HepG2 (cell line): Measurements from ENCODE around the gene GNG7. TPM values are rescaled to one million over a fixed set of nuclear protein-coding genes. Genes with fewer than 3 reads are reported as not detected.
A peak's percentile ranks its signal among the peaks of the same experiment; 100 is the strongest.

Experiments
- AGO1 ChIP-seq: fragments of 200-400 bp; formaldehyde crosslinking; IDR thresholded peaks from 2 replicates; pipeline ENCODE4 v1.6.1; 2017; ENCODE audit warnings: mild to moderate bottlenecking, low read depth, low read length, moderate library complexity; ENCODE audit not compliant: poor library complexity, severe bottlenecking
- ARHGAP35 ChIP-seq: sonication (generic); formaldehyde crosslinking; IDR thresholded peaks from 2 replicates; pipeline ENCODE4 v1.9.0; 2022; ENCODE audit warnings: mild to moderate bottlenecking, inconsistent platforms, moderate library complexity, missing genetic modification reagents, borderline replicate concordance
- DMAP1 ChIP-seq: IDR thresholded peaks from 2 replicates; pipeline ENCODE4 v1.6.1; 2016
- GLI4 ChIP-seq: sonication (generic); formaldehyde crosslinking; IDR thresholded peaks from 2 replicates; pipeline ENCODE4 v1.5.1; 2020; ENCODE audit warnings: missing genetic modification reagents, mild to moderate bottlenecking, moderate library complexity, borderline replicate concordance
- KDM6A ChIP-seq: IDR thresholded peaks from 2 replicates; pipeline ENCODE4 v1.6.1; 2016; ENCODE audit warnings: low read depth
- PITX1 ChIP-seq: sonication (generic); formaldehyde crosslinking; IDR thresholded peaks from 2 replicates; pipeline ENCODE4 v1.5.1; 2020; ENCODE audit warnings: mild to moderate bottlenecking, missing genetic modification reagents
- SRY ChIP-seq: sonication (generic); formaldehyde crosslinking; IDR thresholded peaks from 2 replicates; pipeline ENCODE4 v1.8.0; 2022; ENCODE audit warnings: mild to moderate bottlenecking, missing genetic modification reagents
- ZFX ChIP-seq: sonication (generic); formaldehyde crosslinking; IDR thresholded peaks from 2 replicates; pipeline ENCODE4 v1.4.0; 2020; ENCODE audit warnings: mild to moderate bottlenecking, low read depth, missing genetic modification reagents, moderate library complexity
- ZFY ChIP-seq: sonication (generic); formaldehyde crosslinking; IDR thresholded peaks from 2 replicates; pipeline ENCODE4 v1.4.0; 2020; ENCODE audit warnings: missing genetic modification reagents
- polyA plus RNA-seq, 8 experiments: library from polyadenylated mRNA; depleted of rRNA in 3 of 8; stranded (reverse) in 7 of 8; unstranded in 1 of 8; fragments of >200 nt; fragmentation: Illumina TruSeq in 4 of 8; extraction: Trizol in 4 of 8; gene quantifications; 2 replicates each; pipeline versions ENCODE4 v1.2.1 to v1.2.3, GENCODE V29; 2011 to 2016; ENCODE audit warnings: low read depth in 4 of 8, missing spikeins in 1 of 8, mixed read lengths in 1 of 8; ENCODE audit not compliant: insufficient read depth in 1 of 8
- total RNA-seq, 5 experiments: library from RNA; depleted of rRNA; stranded (reverse); fragments of >200 nt; fragmentation: Illumina TruSeq; extraction: Trizol; gene quantifications; 2 replicates each; pipeline ENCODE4 v1.2.3, GENCODE V29; 2016; ENCODE audit warnings: low read depth in 1 of 5
- TF ChIP-seq, protein P1 (sequence below): sonication (generic); formaldehyde crosslinking; IDR thresholded peaks from 2 replicates; pipeline ENCODE4 v1.4.0; 2020; ENCODE audit warnings: missing genetic modification reagents
- TF ChIP-seq, protein P2 (sequence below): sonication (generic); formaldehyde crosslinking; IDR thresholded peaks from 2 replicates; pipeline ENCODE4 v1.5.0; 2020; ENCODE audit warnings: missing genetic modification reagents
- TF ChIP-seq, protein P3 (sequence below): IDR thresholded peaks from 2 replicates; pipeline ENCODE4 v1.6.1; 2016; ENCODE audit warnings: missing genetic modification reagents, missing compliant biosample characterization
- TF ChIP-seq, protein P4 (sequence below): sonication (generic); formaldehyde crosslinking; IDR thresholded peaks from 2 replicates; pipeline ENCODE4 v1.4.0; 2020; ENCODE audit warnings: low read depth, missing genetic modification reagents
- TF ChIP-seq, protein P5 (sequence below): fragments of 450-650 bp; IDR thresholded peaks from 2 replicates; pipeline ENCODE4 v1.6.1; 2016
- TF ChIP-seq, protein P6 (sequence below): sonication (generic); formaldehyde crosslinking; IDR thresholded peaks from 2 replicates; pipeline ENCODE4 v1.8.1; 2023; ENCODE audit warnings: mild to moderate bottlenecking, moderate library complexity, missing genetic modification reagents

GNG7 gene
- total and polyA plus RNA-seq, 2 of the 13 experiments (the other 11 are each of a cell fraction or from before 2014, with no cell fraction given), result 1.4 to 3.3 TPM

DNA sequence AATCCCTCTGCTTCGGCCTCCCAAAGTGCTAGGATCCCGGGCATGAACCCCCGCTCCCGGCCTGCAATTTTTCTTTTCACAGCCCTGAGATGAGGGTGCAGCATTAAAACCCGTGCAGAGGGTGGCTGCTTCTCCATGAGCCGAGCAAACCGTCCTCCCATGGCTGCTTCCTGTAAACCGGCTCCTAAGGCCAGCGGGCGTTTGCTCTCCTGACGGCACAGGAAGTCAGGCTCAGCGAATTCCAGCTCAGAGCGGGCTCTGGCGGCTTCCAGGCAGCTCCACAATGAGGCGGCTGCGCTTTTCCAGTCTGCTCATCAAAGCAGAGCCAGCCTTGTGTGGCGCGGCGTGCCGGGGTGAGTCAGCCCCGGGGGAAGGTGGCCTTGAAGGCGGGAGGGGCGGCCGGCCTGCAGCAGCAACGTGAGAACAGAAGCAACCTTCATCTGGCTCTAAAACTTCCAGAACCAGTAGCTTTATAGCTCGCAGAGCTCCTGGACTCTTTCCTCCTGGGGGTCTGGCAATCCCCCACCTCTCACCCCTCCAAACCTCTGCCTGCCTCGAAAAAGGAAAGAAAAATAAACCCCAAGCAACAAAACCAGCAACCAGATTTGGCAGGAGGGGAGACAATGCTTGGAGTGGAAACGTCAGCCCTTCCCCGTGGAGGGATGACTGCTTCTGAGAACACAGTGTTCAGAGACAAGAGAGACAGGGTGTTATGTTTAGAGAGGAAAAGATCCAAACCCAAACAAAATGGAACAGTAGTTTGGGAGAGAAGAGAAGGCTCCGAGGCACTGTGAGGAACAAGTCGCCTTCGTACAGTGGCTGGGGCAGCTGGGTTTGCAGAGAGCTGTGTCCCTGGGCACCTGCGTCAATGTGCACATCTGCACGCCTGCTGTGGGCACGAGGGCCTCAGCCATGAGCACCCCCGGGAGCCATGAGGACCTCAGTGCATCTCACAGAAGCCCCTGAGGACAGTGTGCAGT is 158.7 kb downstream of the GNG7 start (continued):
- TF ChIP-seq, protein P1, sequence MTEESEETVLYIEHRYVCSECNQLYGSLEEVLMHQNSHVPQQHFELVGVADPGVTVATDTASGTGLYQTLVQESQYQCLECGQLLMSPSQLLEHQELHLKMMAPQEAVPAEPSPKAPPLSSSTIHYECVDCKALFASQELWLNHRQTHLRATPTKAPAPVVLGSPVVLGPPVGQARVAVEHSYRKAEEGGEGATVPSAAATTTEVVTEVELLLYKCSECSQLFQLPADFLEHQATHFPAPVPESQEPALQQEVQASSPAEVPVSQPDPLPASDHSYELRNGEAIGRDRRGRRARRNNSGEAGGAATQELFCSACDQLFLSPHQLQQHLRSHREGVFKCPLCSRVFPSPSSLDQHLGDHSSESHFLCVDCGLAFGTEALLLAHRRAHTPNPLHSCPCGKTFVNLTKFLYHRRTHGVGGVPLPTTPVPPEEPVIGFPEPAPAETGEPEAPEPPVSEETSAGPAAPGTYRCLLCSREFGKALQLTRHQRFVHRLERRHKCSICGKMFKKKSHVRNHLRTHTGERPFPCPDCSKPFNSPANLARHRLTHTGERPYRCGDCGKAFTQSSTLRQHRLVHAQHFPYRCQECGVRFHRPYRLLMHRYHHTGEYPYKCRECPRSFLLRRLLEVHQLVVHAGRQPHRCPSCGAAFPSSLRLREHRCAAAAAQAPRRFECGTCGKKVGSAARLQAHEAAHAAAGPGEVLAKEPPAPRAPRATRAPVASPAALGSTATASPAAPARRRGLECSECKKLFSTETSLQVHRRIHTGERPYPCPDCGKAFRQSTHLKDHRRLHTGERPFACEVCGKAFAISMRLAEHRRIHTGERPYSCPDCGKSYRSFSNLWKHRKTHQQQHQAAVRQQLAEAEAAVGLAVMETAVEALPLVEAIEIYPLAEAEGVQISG (CRISPR knock-in tag), result peak; percentile 74
- TF ChIP-seq, protein P2, sequence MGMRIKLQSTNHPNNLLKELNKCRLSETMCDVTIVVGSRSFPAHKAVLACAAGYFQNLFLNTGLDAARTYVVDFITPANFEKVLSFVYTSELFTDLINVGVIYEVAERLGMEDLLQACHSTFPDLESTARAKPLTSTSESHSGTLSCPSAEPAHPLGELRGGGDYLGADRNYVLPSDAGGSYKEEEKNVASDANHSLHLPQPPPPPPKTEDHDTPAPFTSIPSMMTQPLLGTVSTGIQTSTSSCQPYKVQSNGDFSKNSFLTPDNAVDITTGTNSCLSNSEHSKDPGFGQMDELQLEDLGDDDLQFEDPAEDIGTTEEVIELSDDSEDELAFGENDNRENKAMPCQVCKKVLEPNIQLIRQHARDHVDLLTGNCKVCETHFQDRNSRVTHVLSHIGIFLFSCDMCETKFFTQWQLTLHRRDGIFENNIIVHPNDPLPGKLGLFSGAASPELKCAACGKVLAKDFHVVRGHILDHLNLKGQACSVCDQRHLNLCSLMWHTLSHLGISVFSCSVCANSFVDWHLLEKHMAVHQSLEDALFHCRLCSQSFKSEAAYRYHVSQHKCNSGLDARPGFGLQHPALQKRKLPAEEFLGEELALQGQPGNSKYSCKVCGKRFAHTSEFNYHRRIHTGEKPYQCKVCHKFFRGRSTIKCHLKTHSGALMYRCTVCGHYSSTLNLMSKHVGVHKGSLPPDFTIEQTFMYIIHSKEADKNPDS (CRISPR knock-in tag), result no peak
- TF ChIP-seq DMAP1 (CRISPR knock-in tag) (peak; percentile 68; the same call in 1 of the 2 replicates), AGO1 (no peak), ZFX (peak; percentile 70), PITX1 (0 out of 2 replicates have a peak, but pooled peaks have one; percentile 31), KDM6A (peak; percentile 63), ZFY (CRISPR knock-in tag) (peak; percentile 64), ARHGAP35 (CRISPR knock-in tag) (no peak), SRY (0 out of 2 replicates have a peak, but pooled peaks have one; percentile 20), GLI4 (0 out of 2 replicates have a peak, but pooled peaks have one; percentile 51)
- TF ChIP-seq, protein P3, sequence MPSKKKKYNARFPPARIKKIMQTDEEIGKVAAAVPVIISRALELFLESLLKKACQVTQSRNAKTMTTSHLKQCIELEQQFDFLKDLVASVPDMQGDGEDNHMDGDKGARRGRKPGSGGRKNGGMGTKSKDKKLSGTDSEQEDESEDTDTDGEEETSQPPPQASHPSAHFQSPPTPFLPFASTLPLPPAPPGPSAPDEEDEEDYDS, result peak; percentile 71
- TF ChIP-seq, protein P4, sequence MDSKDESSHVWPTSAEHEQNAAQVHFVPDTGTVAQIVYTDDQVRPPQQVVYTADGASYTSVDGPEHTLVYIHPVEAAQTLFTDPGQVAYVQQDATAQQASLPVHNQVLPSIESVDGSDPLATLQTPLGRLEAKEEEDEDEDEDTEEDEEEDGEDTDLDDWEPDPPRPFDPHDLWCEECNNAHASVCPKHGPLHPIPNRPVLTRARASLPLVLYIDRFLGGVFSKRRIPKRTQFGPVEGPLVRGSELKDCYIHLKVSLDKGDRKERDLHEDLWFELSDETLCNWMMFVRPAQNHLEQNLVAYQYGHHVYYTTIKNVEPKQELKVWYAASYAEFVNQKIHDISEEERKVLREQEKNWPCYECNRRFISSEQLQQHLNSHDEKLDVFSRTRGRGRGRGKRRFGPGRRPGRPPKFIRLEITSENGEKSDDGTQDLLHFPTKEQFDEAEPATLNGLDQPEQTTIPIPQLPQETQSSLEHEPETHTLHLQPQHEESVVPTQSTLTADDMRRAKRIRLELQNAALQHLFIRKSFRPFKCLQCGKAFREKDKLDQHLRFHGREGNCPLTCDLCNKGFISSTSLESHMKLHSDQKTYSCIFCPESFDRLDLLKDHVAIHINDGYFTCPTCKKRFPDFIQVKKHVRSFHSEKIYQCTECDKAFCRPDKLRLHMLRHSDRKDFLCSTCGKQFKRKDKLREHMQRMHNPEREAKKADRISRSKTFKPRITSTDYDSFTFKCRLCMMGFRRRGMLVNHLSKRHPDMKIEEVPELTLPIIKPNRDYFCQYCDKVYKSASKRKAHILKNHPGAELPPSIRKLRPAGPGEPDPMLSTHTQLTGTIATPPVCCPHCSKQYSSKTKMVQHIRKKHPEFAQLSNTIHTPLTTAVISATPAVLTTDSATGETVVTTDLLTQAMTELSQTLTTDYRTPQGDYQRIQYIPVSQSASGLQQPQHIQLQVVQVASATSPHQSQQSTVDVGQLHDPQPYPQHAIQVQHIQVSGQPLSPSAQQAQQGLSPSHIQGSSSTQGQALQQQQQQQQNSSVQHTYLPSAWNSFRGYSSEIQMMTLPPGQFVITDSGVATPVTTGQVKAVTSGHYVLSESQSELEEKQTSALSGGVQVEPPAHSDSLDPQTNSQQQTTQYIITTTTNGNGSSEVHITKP (CRISPR knock-in tag), result peak; percentile 42; the same call in 1 of the 2 replicates
- TF ChIP-seq, protein P5, sequence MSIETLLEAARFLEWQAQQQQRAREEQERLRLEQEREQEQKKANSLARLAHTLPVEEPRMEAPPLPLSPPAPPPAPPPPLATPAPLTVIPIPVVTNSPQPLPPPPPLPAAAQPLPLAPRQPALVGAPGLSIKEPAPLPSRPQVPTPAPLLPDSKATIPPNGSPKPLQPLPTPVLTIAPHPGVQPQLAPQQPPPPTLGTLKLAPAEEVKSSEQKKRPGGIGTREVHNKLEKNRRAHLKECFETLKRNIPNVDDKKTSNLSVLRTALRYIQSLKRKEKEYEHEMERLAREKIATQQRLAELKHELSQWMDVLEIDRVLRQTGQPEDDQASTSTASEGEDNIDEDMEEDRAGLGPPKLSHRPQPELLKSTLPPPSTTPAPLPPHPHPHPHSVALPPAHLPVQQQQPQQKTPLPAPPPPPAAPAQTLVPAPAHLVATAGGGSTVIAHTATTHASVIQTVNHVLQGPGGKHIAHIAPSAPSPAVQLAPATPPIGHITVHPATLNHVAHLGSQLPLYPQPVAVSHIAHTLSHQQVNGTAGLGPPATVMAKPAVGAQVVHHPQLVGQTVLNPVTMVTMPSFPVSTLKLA, result peak; percentile 55; the same call in 1 of the 2 replicates
- TF ChIP-seq, protein P6, sequence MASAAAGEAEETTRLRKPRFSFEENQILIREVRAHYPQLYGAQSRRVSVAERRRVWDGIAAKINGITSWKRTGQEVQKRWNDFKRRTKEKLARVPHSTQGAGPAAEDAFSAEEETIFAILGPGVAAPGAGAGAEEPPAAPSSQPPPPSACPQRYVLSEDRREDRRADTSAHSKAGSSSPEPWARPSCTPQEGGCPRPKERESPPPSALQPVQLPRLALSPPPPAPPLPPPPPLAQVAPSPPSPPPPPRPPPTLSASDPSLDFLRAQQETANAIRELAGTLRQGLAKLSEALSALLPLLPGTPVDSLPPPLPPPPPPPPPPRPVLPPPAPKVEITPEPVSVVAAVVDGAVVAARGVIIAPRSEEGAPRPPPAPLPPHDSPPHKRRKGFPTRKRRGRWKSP (CRISPR knock-in tag), result peak; percentile 87
